HCT116 (cell line): Measurements from ENCODE around the gene PLEKHA8. TPM values are rescaled to one million over a fixed set of nuclear protein-coding genes. Genes with fewer than 3 reads are reported as not detected.

ENCODE experiments used
- ATAC-seq: fragments of 200-7000 bp; cut with Tn5 transposase; 2 replicates; pipeline ENCODE4 v1.9.1; 2020; ENCODE audit warnings: mild to moderate bottlenecking, moderate library complexity
- BruUV-seq: library from RNA; stranded (reverse); fragments of 400-500 nt; replicated peaks from 2 replicates; lab custom pipeline; 2021; lab: Mats Ljungman, UMichigan
- CTCF ChIA-PET: fragments of 300-600 bp; sonication (Branson Sonifier 250); formaldehyde crosslinking; loops from one replicate; lab custom pipeline; 2021; ENCODE audit warnings: antibody characterized with exemption; lab: Charles Lee
- POLR2A ChIA-PET: fragments of 300-600, 350-600 bp; sonication (Branson Sonifier 250); formaldehyde crosslinking; loops from one replicate; lab custom pipeline; 2021; ENCODE audit warnings: antibody characterized with exemption; lab: Charles Lee
- RAD21 ChIA-PET, 2 experiments: fragments of 300-600 bp; sonication (Branson Sonifier 250); formaldehyde crosslinking; loops; one replicate each; lab custom pipeline; 2023; ENCODE audit warnings: low total read pairs in 2 of 2; ENCODE audit not compliant: uncharacterized antibody in 2 of 2, unreplicated experiment in 2 of 2, low non-redundant PET in 1 of 2; lab: Charles Lee
- DNase-seq: peaks from one replicate; pipeline ENCODE4 v3.0.0-alpha.2; 2010; ENCODE audit warnings: low read depth, low spot score
- H2AFZ ChIP-seq: fragments of 200-600 bp; shearing (Covaris generic), sonication (generic); 2 replicates; pipeline ENCODE4 v1.6.1; 2017; ENCODE audit warnings: low read depth, mixed run types, mixed read lengths, antibody characterized with exemption, low read length; ENCODE audit not compliant: poor library complexity, severe bottlenecking
- H3K27ac ChIP-seq: 2 replicates; pipeline ENCODE4 v1.5.1; 2012; ENCODE audit warnings: low read depth, low read length
- H3K27me3 ChIP-seq: fragments of 200-600 bp; sonication (generic); 2 replicates; pipeline ENCODE4 v1.6.1; 2016; ENCODE audit warnings: mixed run types, low read length, mixed read lengths; ENCODE audit not compliant: insufficient read depth
- H3K36me3 ChIP-seq, 2 experiments: fragments of 200-500 bp in 1 of 2; fragments of 200-600 bp in 1 of 2; sonication (Bioruptor generic) in 1 of 2; sonication (generic) in 1 of 2; 2 replicates each; pipeline versions ENCODE4 v1.5.1 to v1.6.1; 2014 to 2016; ENCODE audit warnings: low read length in 2 of 2, inconsistent platforms in 1 of 2, mixed read lengths in 1 of 2, mixed run types in 1 of 2; ENCODE audit not compliant: insufficient read depth in 2 of 2, control insufficient read depth in 1 of 2
- H3K4me1 ChIP-seq, 2 experiments: fragments of 200-600 bp in 1 of 2; sonication (generic) in 1 of 2; 2 replicates each; pipeline versions ENCODE4 v1.5.1 to v1.6.1; 2012 to 2017; ENCODE audit warnings: low read length in 2 of 2, inconsistent platforms in 1 of 2, mild to moderate bottlenecking in 1 of 2, mixed read lengths in 1 of 2, mixed run types in 1 of 2, moderate library complexity in 1 of 2; ENCODE audit not compliant: insufficient read depth in 2 of 2, control insufficient read depth in 1 of 2
- H3K4me2 ChIP-seq: fragments of 200-600 bp; sonication (generic); 2 replicates; pipeline ENCODE4 v1.6.1; 2017; ENCODE audit warnings: mixed run types, low read length, mixed read lengths
- H3K4me3 ChIP-seq, 2 experiments: fragments of 200-600 bp in 1 of 2; sonication (generic) in 1 of 2; replicated peaks in 1 of 2; 2 replicates each; pipeline ENCODE4 v1.5.1; 2011 to 2016; ENCODE audit warnings: low read length in 2 of 2, control low read depth in 1 of 2, low read depth in 1 of 2, mild to moderate bottlenecking in 1 of 2, mixed read lengths in 1 of 2, mixed run types in 1 of 2
- H3K79me2 ChIP-seq: fragments of 200-600 bp; sonication (generic); 2 replicates; pipeline ENCODE4 v1.6.1; 2017; ENCODE audit warnings: mild to moderate bottlenecking, mixed run types, low read length, moderate library complexity, mixed read lengths; ENCODE audit not compliant: insufficient read depth
- H3K9ac ChIP-seq: fragments of 200-600 bp; sonication (generic); 2 replicates; pipeline ENCODE4 v1.6.1; 2016; ENCODE audit warnings: low read length, mixed read lengths
- H3K9me2 ChIP-seq: fragments of 200-600 bp; sonication (generic), shearing (Covaris generic); 2 replicates; pipeline ENCODE4 v1.6.1; 2017; ENCODE audit warnings: mixed run types, mild to moderate bottlenecking, moderate library complexity; ENCODE audit not compliant: insufficient read depth
- H3K9me3 ChIP-seq, 2 experiments: fragments of 200-500 bp in 1 of 2; fragments of 200-600 bp in 1 of 2; sonication (Bioruptor generic) in 1 of 2; sonication (generic) in 1 of 2; 2 replicates each; pipeline ENCODE4 v1.6.1; 2014 to 2017; ENCODE audit warnings: low read length in 2 of 2, mixed read lengths in 2 of 2, inconsistent platforms in 1 of 2, low read depth in 1 of 2, mild to moderate bottlenecking in 1 of 2, mixed run types in 1 of 2, moderate library complexity in 1 of 2; ENCODE audit not compliant: control insufficient read depth in 1 of 2, insufficient read depth in 1 of 2
- H4K20me1 ChIP-seq: fragments of 200-600 bp; sonication (generic), shearing (Covaris generic); 2 replicates; pipeline ENCODE4 v1.6.1; 2017; ENCODE audit warnings: mixed run types, mild to moderate bottlenecking, moderate library complexity; ENCODE audit not compliant: insufficient read depth
- CBX3 ChIP-seq: IDR thresholded peaks from 2 replicates; pipeline ENCODE4 v1.6.1; 2012; ENCODE audit warnings: low read depth
- CEBPB ChIP-seq: IDR thresholded peaks from 2 replicates; pipeline ENCODE4 v1.6.1; 2012; ENCODE audit warnings: low read depth
- ELF1 ChIP-seq: IDR thresholded peaks from 2 replicates; pipeline ENCODE4 v1.6.1; 2012; ENCODE audit warnings: low read depth, borderline replicate concordance
- EZH2phosphoT487 ChIP-seq: fragments of 200-600 bp; IDR thresholded peaks from 2 replicates; pipeline ENCODE4 v1.6.1; 2018; ENCODE audit warnings: antibody characterized with exemption, borderline replicate concordance
- FOSL1 ChIP-seq: IDR thresholded peaks from 2 replicates; pipeline ENCODE4 v1.6.1; 2012; ENCODE audit warnings: low read depth
- POLR2A ChIP-seq: IDR thresholded peaks from 2 replicates; pipeline ENCODE4 v1.7.0; 2011; ENCODE audit warnings: borderline replicate concordance; ENCODE audit not compliant: insufficient read depth, insufficient read length; ENCODE audit errors: extremely low read depth
- POLR2AphosphoS5 ChIP-seq: IDR thresholded peaks from 2 replicates; pipeline ENCODE4 v1.6.1; 2011; ENCODE audit warnings: mild to moderate bottlenecking, low read depth, low read length, moderate library complexity
- SP1 ChIP-seq: IDR thresholded peaks from 2 replicates; pipeline ENCODE4 v1.6.1; 2012; ENCODE audit warnings: low read depth
- YY1 ChIP-seq: IDR thresholded peaks from 2 replicates; pipeline ENCODE4 v1.6.1; 2011; ENCODE audit warnings: low read length, low read depth, moderate library complexity, mild to moderate bottlenecking; ENCODE audit not compliant: insufficient replicate concordance; ENCODE audit errors: extremely low read depth
- ZNF274 ChIP-seq: fragments of 200-500 bp; sonication (Bioruptor generic); IDR thresholded peaks from 2 replicates; pipeline ENCODE4 v1.6.1; 2014; ENCODE audit warnings: mild to moderate bottlenecking, low read depth, low read length, inconsistent platforms
- intact Hi-C: fragments of 100-400 bp; cut with micrococcal nuclease; formaldehyde crosslinking; loops from 2 replicates; pipeline ENCODE4 v1.10.0; 2022
- total RNA-seq: library from RNA; stranded (reverse); gene quantifications from one replicate; pipeline ENCODE4 v1.2.1, GENCODE V29; 2021; ENCODE audit not compliant: unreplicated experiment
- TF ChIP-seq, protein P1 (sequence below): IDR thresholded peaks from 2 replicates; pipeline ENCODE4 v1.6.1; 2012
- TF ChIP-seq, protein P2 (sequence below): IDR thresholded peaks from 2 replicates; pipeline ENCODE4 v1.6.1; 2012; ENCODE audit warnings: low read depth
- TF ChIP-seq, protein P3 (sequence below): IDR thresholded peaks from 2 replicates; pipeline ENCODE4 v1.6.1; 2012

PLEKHA8 gene
- total RNA-seq, 1 experiment from 2014 or later: 13.6 TPM

DNA sequence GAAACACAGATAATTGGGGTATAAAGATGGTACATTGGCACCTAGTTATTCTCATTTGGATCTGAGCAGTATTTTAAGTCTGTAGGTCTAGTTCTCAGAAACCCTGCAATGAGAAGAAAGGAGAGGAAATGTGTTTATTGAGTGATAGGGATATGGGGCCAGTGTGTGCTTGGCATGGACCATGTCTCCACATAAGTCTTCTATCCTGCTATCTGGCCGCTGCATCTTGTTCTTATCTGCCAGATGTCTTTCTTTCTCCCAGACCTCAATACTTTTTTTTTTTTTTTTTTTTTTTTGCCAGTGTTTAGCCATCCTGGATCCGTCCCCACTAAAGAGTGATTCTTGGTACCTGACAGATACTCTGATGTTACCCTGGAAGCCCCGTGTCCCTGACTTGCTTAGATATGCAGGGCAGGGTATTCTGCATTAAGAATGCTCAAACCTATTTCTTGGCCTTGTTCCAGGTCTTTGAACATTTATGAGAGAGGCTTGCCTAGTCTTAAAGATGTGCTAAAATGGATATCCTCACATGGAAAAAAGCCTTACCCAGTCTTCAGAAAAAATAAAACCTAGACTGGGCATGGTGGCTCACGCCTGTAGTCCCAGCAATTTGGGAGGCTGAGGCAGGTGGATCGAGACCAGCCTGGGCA, 116.6 kb downstream of the PLEKHA8 start (continued):
- TF ChIP-seq FOSL1: no peak

DNA sequence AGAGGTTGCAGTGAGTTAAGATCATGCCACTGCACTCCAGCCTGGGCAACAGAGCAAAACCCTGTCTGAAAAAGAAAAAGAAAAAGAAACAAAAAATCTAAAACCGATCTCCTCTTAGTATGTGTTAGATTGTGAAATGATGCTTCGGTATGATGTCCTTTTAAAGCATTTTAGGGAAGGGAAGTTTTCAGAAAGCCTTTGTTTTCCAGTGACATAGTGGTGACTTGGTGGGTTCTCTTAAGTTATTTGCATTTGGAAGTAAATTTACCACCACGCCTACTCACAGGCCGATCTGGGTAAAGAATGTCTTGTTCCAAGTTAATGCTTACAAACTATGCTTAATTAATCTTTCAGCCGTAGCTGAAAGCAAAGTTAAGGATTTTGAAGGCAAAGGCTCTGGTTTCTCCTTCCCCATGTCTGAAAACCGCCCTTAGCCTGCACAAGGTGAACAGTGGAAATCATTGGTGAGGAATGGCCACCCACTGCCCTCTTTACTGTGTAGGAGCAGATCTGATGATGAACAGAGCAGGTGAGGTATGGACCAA, 117.3 kb downstream of the PLEKHA8 start:
- ChIA-PET POLR2A (no interaction called here), CTCF (no interaction called here), RAD21 (no interaction called here)
- Histone ChIP-seq H3K9me2 (no peaks in the 10 kb centered on the region), H3K27me3 (no peaks in the 10 kb centered on the region), H3K4me2 (no peak overlapping the region), H3K4me1 (peaks cover 23 to 35% of the 10 kb centered on the region in 2 experiments), H3K9ac (no peak overlapping the region), H2AFZ (no peak overlapping the region), H3K36me3 (no peaks in the 10 kb centered on the region), H3K27ac (no peak overlapping the region), H3K79me2 (no peaks in the 10 kb centered on the region), H3K4me3 (no peak overlapping the region), H4K20me1 (no peaks in the 10 kb centered on the region), H3K9me3 (no peaks in the 10 kb centered on the region)
- BruUV-seq: no TSS peak
- ATAC-seq (no peak), DNase-seq (no peak)
- intact Hi-C loops: no loop called here
- TF ChIP-seq CEBPB (no peak), YY1 (no peak), ELF1 (no peak), POLR2AphosphoS5 (no peak), CBX3 (no peak), POLR2A (no peak), EZH2phosphoT487 (no peak), SP1 (no peak), ZNF274 (no peak)
- TF ChIP-seq, protein P1, sequence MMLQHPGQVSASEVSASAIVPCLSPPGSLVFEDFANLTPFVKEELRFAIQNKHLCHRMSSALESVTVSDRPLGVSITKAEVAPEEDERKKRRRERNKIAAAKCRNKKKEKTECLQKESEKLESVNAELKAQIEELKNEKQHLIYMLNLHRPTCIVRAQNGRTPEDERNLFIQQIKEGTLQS: no peak
- TF ChIP-seq, protein P2, sequence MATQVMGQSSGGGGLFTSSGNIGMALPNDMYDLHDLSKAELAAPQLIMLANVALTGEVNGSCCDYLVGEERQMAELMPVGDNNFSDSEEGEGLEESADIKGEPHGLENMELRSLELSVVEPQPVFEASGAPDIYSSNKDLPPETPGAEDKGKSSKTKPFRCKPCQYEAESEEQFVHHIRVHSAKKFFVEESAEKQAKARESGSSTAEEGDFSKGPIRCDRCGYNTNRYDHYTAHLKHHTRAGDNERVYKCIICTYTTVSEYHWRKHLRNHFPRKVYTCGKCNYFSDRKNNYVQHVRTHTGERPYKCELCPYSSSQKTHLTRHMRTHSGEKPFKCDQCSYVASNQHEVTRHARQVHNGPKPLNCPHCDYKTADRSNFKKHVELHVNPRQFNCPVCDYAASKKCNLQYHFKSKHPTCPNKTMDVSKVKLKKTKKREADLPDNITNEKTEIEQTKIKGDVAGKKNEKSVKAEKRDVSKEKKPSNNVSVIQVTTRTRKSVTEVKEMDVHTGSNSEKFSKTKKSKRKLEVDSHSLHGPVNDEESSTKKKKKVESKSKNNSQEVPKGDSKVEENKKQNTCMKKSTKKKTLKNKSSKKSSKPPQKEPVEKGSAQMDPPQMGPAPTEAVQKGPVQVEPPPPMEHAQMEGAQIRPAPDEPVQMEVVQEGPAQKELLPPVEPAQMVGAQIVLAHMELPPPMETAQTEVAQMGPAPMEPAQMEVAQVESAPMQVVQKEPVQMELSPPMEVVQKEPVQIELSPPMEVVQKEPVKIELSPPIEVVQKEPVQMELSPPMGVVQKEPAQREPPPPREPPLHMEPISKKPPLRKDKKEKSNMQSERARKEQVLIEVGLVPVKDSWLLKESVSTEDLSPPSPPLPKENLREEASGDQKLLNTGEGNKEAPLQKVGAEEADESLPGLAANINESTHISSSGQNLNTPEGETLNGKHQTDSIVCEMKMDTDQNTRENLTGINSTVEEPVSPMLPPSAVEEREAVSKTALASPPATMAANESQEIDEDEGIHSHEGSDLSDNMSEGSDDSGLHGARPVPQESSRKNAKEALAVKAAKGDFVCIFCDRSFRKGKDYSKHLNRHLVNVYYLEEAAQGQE: no peak
- TF ChIP-seq, protein P3, sequence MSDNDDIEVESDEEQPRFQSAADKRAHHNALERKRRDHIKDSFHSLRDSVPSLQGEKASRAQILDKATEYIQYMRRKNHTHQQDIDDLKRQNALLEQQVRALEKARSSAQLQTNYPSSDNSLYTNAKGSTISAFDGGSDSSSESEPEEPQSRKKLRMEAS: no peak
- TF ChIP-seq, all 23 proteins: peak for 0
